Measurements from ENCODE around the gene CNOT2.
"Not testable (repeated sequence)": the region's sequence is repeated elsewhere in the genome, so short reads cannot be mapped to it uniquely, and the experiment has no call there.

Gene CNOT2

DNA sequence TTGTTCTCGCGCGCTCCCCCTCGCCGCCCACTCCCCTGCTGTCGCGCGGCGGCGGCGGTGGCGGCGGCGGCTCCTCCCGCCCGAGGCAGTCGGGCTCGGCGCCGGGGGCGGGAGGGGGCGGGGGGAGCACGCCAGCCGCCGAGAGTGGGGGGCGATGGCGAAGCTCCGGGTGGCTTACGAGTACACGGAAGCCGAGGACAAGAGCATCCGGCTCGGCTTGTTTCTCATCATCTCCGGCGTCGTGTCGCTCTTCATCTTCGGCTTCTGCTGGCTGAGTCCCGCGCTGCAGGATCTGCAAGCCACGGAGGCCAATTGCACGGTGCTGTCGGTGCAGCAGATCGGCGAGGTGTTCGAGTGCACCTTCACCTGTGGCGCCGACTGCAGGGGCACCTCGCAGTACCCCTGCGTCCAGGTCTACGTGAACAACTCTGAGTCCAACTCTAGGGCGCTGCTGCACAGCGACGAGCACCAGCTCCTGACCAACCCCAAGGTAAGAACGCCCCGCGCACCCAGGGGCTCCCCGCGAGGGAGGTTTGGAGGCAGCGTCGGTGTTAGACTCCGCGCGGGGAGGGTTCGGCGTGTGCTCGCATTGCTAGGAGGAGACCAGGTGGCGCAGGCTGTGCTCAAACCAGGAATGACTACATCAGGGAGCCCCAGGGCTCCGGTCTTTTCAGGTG lies 123.5 kb downstream of the CNOT2 start:
- DNase-seq = peak; percentile 49

DNA sequence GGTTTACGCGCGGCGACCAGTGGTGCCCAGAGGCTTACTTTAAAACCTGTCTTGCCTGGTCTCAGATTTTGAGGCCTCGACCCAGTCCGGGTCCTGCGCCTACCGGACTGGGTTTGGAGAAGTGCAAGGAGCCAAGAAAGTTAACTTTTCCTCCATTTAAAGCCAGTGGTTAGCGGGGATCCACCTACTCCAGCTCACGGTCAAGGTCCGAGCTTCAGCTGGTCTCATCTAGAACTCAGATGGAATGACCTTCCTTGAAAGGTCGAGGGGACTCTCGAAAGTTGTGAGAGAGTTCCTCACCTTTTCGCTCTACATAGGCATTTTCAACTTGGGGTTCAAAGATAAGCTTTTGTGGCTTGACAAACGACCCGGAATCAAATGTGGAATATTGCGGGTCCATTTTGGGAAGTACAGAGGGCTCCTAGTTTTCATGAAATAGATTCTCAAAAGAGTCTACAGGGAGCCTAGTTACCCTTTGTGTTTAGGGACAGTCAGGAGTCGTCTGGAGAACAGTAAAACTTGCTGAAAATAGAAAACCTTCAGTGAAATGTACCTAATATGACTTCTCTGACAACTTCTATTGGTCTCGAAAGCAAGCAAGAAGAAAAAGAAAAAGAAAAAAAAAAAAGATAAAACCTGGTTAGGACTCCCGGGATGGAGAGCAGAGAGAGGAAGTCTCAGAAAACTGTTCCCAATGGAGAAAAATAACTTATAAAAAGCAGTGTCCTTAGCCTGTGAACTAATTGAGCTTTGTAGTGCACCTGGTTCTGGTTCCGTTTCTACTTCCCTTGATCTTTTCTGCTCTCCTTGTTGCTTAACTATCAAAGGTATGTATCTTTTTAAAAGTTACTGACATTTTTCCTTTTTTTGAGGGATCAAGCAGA lies 124.3 kb downstream of the CNOT2 start:
- DNase-seq = no peak

DNA sequence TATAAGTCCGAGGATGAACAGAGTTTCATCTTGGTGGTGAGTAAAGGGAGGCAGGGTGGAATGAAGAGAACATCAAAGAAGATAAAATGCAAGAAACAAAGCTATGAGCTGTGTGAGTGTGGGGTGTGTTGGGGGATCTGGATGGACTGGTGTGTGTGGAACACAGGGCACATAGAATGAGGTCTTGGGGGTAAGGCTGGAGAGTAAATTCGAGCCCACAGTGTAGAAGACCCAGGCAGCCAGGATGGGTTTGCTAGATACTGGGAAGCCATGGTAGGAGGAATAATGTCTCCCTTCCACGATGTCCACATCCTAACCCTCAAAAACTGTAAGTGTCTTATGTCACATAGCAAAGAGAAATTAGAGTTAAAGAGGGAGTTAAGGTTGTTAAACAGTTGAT lies 129.6 kb downstream of the CNOT2 start:
- DNase-seq = no peak

DNA sequence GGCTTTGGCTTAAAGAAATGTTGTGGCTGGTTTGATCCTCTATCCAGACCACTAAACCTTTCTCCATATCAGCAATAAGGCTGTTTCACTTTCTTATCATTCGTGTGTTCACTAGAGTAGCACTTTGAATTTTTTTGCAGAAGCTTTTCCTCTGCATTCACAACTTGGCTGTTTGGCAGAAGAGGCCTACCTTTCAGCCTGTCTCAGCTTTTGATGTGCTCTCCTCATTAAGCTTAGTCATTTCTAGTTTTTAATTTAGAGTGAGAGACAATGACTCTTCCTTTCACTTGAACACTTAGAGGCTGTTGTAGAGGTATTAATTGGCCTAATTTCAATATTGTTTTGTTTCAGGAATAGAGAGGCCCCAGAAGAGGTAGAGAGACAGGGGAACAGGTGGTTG lies 136.6 kb downstream of the CNOT2 start:
- DNase-seq = no peak

DNA sequence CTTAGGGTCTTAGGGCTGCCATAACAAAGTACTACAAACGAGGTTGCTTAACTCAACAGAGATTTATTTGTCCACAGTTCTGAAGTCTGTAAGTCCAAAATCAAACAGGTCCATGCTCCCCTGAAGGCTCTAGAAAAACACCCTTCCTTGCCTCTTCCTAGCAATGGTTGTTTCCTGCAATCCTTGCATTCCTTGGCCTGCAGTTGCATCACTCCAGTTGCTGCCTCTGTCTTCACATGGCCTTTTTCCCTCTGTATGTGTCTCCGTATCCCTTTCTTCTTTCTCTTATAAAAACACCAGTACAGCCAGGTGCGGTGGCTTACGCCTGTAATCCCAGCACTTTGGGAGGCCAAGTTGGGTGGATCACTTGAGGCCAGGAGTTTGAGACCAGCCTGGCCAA lies 140.3 kb downstream of the CNOT2 start:
- DNase-seq = peak; percentile 27

DNA sequence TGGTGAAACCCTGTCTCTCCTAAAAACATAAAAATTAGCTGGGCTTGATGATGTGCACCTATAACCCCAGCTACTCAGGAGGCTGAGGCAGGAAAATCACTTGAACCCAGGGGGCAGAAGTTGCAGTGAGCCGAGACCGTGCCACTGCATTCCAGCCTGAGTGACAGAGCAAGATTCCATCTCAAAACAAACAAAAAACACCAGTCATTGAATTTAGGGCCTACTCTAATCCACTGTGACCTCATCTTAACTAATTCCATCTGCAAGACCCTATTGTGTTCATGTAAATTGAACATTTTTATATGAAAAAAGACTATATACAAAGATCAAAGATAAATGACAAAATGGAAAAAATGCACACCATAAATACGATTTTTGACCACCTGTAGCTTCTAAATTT lies 140.7 kb downstream of the CNOT2 start:
- DNase-seq = no peak

DNA sequence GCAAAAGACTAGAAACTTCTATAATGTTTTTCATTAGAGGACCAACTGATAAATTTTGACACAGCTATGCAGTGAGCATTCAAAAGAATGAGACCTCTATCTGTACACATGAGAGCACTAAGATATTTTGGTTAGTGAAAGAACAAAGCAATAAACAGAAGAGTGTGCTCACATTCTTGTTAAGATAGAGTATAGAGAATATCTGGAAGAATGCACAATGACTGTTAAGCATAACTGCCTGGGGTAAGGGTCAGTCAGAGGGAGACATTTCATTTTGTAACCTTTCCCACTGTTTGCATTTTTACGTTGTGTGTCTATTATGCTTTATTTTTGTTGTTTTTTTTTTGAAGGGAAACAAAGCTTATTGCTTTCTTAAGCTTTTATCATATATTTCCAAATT lies 143.5 kb downstream of the CNOT2 start:
- DNase-seq = no peak

DNA sequence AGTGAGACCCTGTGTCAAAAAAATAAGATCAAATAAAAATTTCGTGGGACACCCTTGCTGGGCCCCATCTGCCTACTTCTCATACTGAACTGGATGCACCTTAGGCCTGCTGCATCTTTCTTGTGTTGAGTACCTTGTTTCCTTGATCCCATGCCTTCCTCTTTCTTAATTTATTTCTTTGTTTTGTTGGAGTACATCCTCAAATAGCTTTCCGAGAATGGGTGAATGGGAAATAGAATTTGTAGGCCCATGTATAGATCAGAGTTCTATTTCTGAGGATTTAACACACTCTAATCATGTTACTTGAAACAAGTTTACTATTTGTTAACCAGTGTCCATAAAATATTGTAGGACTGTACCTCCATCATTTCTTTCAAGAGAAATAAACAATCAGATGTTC lies 146.4 kb downstream of the CNOT2 start:
- no peak for DNase-seq

DNA sequence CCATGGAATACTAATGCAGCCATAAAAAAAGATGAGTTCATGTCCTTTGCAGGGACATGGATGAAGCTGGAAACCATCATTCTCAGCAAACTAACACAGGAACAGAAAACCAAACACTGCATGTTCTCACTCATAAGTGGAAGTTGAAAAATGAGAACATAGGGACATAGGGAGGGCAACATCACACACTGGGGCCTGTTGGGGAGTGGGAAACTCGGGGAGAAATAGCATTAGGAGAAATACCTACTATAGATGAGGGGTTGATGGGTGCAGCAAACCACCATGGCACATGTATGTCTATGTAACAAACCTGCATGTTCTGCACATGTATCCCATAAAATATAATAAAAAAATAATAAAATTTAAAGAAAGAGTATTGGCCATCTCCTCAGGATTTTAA lies 149.4 kb downstream of the CNOT2 start:
- DNase-seq = not testable (repeated sequence)

DNA sequence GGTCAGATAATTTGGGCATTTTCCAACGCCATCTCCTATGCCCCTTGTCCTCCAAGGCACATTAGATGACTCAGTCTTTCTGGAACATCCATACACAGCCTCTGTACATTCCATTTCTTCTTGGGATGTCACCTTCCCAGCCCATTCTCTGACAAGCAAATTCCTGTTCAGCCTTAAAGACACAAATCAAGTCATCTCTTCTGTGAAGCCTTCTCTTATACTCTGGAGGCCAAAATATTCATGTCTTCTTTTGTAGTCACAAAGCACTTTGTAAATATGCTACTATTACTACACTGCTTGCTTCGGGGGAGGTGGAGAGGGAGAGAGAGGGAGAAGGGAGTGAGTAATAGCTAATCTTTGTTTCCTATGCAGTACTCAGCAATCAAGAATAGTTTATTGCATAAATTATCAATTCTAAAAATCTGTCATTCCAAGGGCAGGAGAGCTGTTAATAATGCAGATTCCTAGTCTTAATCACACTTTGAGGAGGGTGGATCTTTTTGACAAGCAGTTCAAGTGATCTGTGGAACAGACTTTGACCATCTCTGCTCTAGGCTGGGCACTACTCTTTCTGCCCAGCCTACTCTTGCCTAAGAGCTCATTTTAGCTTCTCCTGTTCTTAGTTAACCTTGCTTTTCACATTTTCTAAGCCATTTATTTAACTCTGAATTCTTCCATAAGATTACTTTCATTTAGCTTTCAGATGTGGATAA lies 150.7 kb downstream of the CNOT2 start:
- DNase-seq = peak; percentile 83

DNA sequence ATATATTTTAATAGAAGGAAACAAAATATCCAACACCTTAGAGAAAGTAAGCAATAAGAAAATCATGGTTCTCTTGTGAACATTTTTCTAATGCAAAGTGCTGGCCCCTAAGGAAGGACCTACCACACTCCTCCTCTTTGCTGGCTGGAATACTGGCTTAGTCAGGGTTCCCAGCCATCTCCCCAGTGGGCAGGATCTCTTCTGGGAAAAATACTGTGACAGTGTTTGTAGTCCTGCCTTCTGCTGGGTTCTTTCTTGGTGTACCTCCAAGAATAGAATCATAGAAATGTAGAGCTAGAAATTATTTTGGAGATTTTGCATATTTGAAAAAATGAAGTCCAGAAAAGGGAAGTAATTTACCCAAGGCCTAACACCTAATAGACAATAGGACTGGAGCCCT lies 154.8 kb downstream of the CNOT2 start:
- no peak for DNase-seq

DNA sequence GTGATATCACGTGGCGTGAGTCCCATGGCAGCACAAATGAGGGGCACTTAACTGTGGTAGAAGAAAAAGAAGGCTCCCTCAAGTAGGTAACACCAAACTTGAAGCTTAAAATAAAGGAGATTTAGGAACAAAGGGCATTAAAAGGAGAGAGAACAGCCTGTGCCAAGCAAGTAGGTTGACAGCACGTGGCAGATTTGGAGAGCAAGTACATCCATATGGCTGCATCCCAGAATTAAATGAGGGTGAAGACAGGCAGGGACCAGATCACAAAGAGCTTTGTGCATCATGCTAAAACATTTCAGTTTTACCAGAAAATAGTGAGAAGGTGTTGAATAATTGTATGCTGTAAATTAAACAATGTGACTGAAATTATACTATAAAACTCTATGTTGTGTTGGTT lies 155.6 kb downstream of the CNOT2 start:
- no peak for DNase-seq

DNA sequence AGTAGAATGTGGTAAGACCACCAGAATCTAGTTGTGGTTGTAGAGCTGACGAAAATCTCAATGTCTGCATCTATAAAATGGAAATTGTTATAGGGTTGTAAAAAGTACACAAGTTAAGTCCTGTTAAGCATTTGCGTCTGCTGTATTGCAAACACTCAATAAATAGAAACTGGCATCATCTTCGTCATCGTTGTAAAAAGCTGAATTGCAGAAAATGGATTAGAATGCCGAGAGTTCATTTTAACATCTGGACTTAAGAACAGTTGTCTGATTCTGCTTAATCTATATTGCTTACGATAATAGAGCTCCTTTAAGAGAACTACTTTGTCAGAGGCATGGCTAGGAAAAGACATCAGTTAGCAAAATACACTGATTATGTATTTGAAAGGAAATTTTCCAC lies 156.1 kb downstream of the CNOT2 start:
- DNase-seq = no peak

DNA sequence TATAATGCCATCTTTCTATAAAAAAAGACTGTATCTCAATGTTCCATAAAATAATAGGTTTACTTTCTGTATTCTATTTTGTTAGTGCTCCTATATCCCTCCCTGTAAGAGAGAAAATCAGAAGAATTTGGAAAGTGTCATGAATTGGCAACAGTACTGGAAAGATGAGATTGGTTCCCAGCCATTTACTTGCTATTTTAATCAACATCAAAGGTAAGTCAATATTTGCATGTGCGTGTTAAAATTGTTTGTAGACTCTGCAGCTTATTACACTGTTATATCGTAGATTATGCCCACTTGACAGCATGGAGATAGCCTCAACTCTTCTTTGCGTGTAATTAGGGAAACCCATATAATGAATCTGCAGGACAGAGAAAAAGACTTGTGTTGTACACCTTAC lies 156.9 kb downstream of the CNOT2 start:
- no peak for DNase-seq

DNA sequence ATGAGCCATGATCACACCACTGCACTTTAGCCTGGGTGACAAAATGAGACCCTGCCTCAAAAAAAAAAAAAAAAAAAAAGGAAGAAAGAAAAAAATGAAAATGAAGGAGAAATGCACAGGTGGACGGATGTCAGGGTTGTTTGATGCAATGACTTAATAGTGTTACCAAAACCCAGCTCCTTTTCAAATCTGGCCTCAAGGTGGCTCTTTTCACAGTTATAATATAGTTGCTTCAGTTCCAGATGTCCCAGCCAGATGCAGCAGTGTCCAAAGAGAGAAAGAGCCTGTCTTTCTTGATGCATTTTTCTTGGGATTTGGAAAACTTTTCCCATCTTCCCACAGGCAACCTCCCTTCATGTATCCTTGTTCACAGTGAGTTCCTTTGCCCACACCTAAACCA lies 159.4 kb downstream of the CNOT2 start:
- DNase-seq = no peak

DNA sequence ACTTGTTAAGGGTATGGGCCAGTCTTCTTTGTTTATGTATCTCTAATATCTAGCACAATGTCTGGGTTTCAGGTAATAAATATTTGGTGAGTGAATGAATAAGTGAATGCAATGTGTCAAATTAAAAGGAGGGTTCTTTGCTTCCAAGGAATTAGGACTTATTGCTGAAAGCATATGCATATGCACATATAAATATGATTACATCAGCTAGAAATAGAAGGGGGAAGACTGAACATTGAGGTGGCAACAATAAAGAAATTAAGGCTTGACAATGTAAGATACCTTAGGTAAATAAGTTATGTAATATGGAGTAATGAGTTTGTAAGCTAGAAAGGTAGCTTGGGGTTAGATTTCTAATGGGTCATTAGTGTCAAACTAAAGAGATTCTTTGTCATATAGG lies 160.6 kb downstream of the CNOT2 start:
- no peak for DNase-seq
